Astrocyte (in vitro differentiated cells and primary cell): ENCODE measurements around the gene TMF1.

Experiments used
- EZH2 ChIP-seq: IDR thresholded peaks from 2 replicates; pipeline ENCODE4 v1.6.1; 2012; ENCODE audit warnings: mild to moderate bottlenecking, low read length, inconsistent platforms; ENCODE audit not compliant: insufficient read depth
- TF ChIP-seq, protein P1 (sequence below): IDR thresholded peaks from 2 replicates; pipeline ENCODE4 v1.5.1; 2011; ENCODE audit warnings: low read depth, mild to moderate bottlenecking, inconsistent platforms, low read length, moderate library complexity; ENCODE audit not compliant: insufficient read depth

GRCh38 chr3:68974711-68975110, 77.4 kb downstream of the TMF1 start:
- TF ChIP-seq, protein P1, sequence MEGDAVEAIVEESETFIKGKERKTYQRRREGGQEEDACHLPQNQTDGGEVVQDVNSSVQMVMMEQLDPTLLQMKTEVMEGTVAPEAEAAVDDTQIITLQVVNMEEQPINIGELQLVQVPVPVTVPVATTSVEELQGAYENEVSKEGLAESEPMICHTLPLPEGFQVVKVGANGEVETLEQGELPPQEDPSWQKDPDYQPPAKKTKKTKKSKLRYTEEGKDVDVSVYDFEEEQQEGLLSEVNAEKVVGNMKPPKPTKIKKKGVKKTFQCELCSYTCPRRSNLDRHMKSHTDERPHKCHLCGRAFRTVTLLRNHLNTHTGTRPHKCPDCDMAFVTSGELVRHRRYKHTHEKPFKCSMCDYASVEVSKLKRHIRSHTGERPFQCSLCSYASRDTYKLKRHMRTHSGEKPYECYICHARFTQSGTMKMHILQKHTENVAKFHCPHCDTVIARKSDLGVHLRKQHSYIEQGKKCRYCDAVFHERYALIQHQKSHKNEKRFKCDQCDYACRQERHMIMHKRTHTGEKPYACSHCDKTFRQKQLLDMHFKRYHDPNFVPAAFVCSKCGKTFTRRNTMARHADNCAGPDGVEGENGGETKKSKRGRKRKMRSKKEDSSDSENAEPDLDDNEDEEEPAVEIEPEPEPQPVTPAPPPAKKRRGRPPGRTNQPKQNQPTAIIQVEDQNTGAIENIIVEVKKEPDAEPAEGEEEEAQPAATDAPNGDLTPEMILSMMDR, result no peak
- TF ChIP-seq EZH2, result no peak
